ENCODE data around the gene TM9SF1. TPM values are rescaled to one million over a fixed set of nuclear protein-coding genes. Genes with fewer than 3 reads are reported as not detected.
"Not testable (repeated sequence)": the region's sequence is repeated elsewhere in the genome, so short reads cannot be mapped to it uniquely, and the experiment has no call there.

The TM9SF1 gene
- polyA plus RNA-seq, 4 donors: 6.9 to 56.1 (median 23.9) TPM

GRCh38 chr14:24231263-24232120 lies 36.3 kb upstream of the TM9SF1 start:
- H3K36me3 ChIP-seq (ENCODE audit: control insufficient read depth in 3 of 3, insufficient read depth in 2 of 3, low read depth in 1 of 3, low read length in 3 of 3): peaks cover 0 to 23% (median 0%) of the 10 kb centered on the region in 3 donors
- H3K27me3 ChIP-seq (ENCODE audit: control insufficient read depth in 3 of 3, insufficient read depth in 3 of 3, low read length in 3 of 3): no peaks in the 10 kb centered on the region
- 9 to 12% (median 10%) methylated on average over 23 of the region's 23 CpGs for WGBS, 3 donors
- DNase-seq: peak in 1 of 2 donors; percentile 43
- peak overlapping the region; percentile 58 to 93 (median 89) for H3K27ac ChIP-seq (ENCODE audit: low read depth in 1 of 3, low read length in 2 of 3)
- no peak for FAIRE-seq
- H3K4me1 ChIP-seq (ENCODE audit: control insufficient read depth in 3 of 3, insufficient read depth in 2 of 3, low read depth in 1 of 3, low read length in 2 of 3): peaks cover 2 to 11% (median 9%) of the 10 kb centered on the region in 3 donors
- H3K9me3 ChIP-seq (ENCODE audit: control insufficient read depth in 2 of 2, insufficient read depth in 1 of 2, low read depth in 1 of 2, low read length in 1 of 2): no peaks in the 10 kb centered on the region
- peak overlapping the region; percentile 57 to 81 (median 63) for H3K4me3 ChIP-seq (ENCODE audit: low read depth in 1 of 3, low read length in 3 of 3)

- H3K36me3 ChIP-seq (ENCODE audit: control insufficient read depth in 3 of 3, insufficient read depth in 2 of 3, low read depth in 1 of 3, low read length in 3 of 3): peaks cover 0 to 24% (median 0%) of the 10 kb centered on the region in 3 donors
- H3K27ac ChIP-seq (ENCODE audit: low read depth in 1 of 3, low read length in 2 of 3): no peak overlapping the region
- 0 to 60% (median 5%) methylated on average over 1 of the region's 1 CpG for WGBS, 3 donors
- no peak for FAIRE-seq
- no peaks in the 10 kb centered on the region for H3K27me3 ChIP-seq (ENCODE audit: control insufficient read depth in 3 of 3, insufficient read depth in 3 of 3, low read length in 3 of 3)
- H3K9me3 ChIP-seq (ENCODE audit: control insufficient read depth in 2 of 2, insufficient read depth in 1 of 2, low read depth in 1 of 2, low read length in 1 of 2): no peaks in the 10 kb centered on the region
- H3K4me3 ChIP-seq (ENCODE audit: low read depth in 1 of 3, low read length in 3 of 3): no peak overlapping the region
- H3K4me1 ChIP-seq (ENCODE audit: control insufficient read depth in 3 of 3, insufficient read depth in 2 of 3, low read depth in 1 of 3, low read length in 2 of 3): peaks cover 2 to 11% (median 9%) of the 10 kb centered on the region in 3 donors
- no peak for DNase-seq
Measured at GRCh38 chr14:24228902-24229301, 33.7 kb upstream of the TM9SF1 start.

GRCh38 chr14:24226473-24226872 lies 31.2 kb upstream of the TM9SF1 start:
- peaks cover 0 to 26% (median 0%) of the 10 kb centered on the region in 3 donors for H3K36me3 ChIP-seq (ENCODE audit: control insufficient read depth in 3 of 3, insufficient read depth in 2 of 3, low read depth in 1 of 3, low read length in 3 of 3)
- H3K4me1 ChIP-seq (ENCODE audit: control insufficient read depth in 3 of 3, insufficient read depth in 2 of 3, low read depth in 1 of 3, low read length in 2 of 3): peaks cover 2 to 3% (median 3%) of the 10 kb centered on the region in 3 donors
- DNase-seq: no peak
- no peak for FAIRE-seq
- H3K27ac ChIP-seq (ENCODE audit: low read depth in 1 of 3, low read length in 2 of 3): no peak overlapping the region
- WGBS, 3 donors: 65 to 72% (median 67%) methylated on average over 1 of the region's 1 CpG
- H3K27me3 ChIP-seq (ENCODE audit: control insufficient read depth in 3 of 3, insufficient read depth in 3 of 3, low read length in 3 of 3): no peaks in the 10 kb centered on the region
- no peaks in the 10 kb centered on the region for H3K9me3 ChIP-seq (ENCODE audit: control insufficient read depth in 2 of 2, insufficient read depth in 1 of 2, low read depth in 1 of 2, low read length in 1 of 2)
- no peak overlapping the region for H3K4me3 ChIP-seq (ENCODE audit: low read depth in 1 of 3, low read length in 3 of 3)

- Histone ChIP-seq H3K27ac (ENCODE audit: low read depth in 1 of 3, low read length in 2 of 3) (peak overlapping the region in 1 of 3 donors; percentile 16), H3K4me3 (ENCODE audit: low read depth in 1 of 3, low read length in 3 of 3) (no peak overlapping the region), H3K9me3 (ENCODE audit: control insufficient read depth in 2 of 2, insufficient read depth in 1 of 2, low read depth in 1 of 2, low read length in 1 of 2) (no peaks in the 10 kb centered on the region), H3K27me3 (ENCODE audit: control insufficient read depth in 3 of 3, insufficient read depth in 3 of 3, low read length in 3 of 3) (no peaks in the 10 kb centered on the region), H3K4me1 (ENCODE audit: control insufficient read depth in 3 of 3, insufficient read depth in 2 of 3, low read depth in 1 of 3, low read length in 2 of 3) (no peaks in the 10 kb centered on the region), H3K36me3 (ENCODE audit: control insufficient read depth in 3 of 3, insufficient read depth in 2 of 3, low read depth in 1 of 3, low read length in 3 of 3) (peaks cover 0 to 17% (median 0%) of the 10 kb centered on the region in 3 donors)
- DNase-seq: no peak
- FAIRE-seq: no peak
- 89 to 95% (median 89%) methylated on average over 7 of the region's 7 CpGs for WGBS, 3 donors
Measured at GRCh38 chr14:24224618-24225071, 29.4 kb upstream of the TM9SF1 start.

GRCh38 chr14:24222987-24223386 lies 27.7 kb upstream of the TM9SF1 start:
- DNase-seq; H3K27me3 ChIP-seq (ENCODE audit: control insufficient read depth in 3 of 3, insufficient read depth in 3 of 3, low read length in 3 of 3); H3K27ac ChIP-seq (ENCODE audit: low read depth in 1 of 3, low read length in 2 of 3); H3K4me1 ChIP-seq (ENCODE audit: control insufficient read depth in 3 of 3, insufficient read depth in 2 of 3, low read depth in 1 of 3, low read length in 2 of 3); H3K4me3 ChIP-seq (ENCODE audit: low read depth in 1 of 3, low read length in 3 of 3); H3K9me3 ChIP-seq (ENCODE audit: control insufficient read depth in 2 of 2, insufficient read depth in 1 of 2, low read depth in 1 of 2, low read length in 1 of 2); FAIRE-seq: not testable (repeated sequence)
- WGBS, 3 donors: 97 to 99% (median 97%) methylated on average over 4 of the region's 4 CpGs
- H3K36me3 ChIP-seq (ENCODE audit: control insufficient read depth in 3 of 3, insufficient read depth in 2 of 3, low read depth in 1 of 3, low read length in 3 of 3): peaks cover 0 to 12% (median 0%) of the 10 kb centered on the region in 3 donors

GRCh38 chr14:24219521-24219920 lies 24.3 kb upstream of the TM9SF1 start:
- Histone ChIP-seq H3K27me3 (ENCODE audit: control insufficient read depth in 3 of 3, insufficient read depth in 3 of 3, low read length in 3 of 3) (no peaks in the 10 kb centered on the region), H3K4me1 (ENCODE audit: control insufficient read depth in 3 of 3, insufficient read depth in 2 of 3, low read depth in 1 of 3, low read length in 2 of 3) (peaks cover 0 to 8% (median 0%) of the 10 kb centered on the region in 3 donors), H3K27ac (ENCODE audit: low read depth in 1 of 3, low read length in 2 of 3) (no peak overlapping the region), H3K9me3 (ENCODE audit: control insufficient read depth in 2 of 2, insufficient read depth in 1 of 2, low read depth in 1 of 2, low read length in 1 of 2) (no peaks in the 10 kb centered on the region), H3K4me3 (ENCODE audit: low read depth in 1 of 3, low read length in 3 of 3) (no peak overlapping the region), H3K36me3 (ENCODE audit: control insufficient read depth in 3 of 3, insufficient read depth in 2 of 3, low read depth in 1 of 3, low read length in 3 of 3) (peaks cover 0 to 14% (median 0%) of the 10 kb centered on the region in 3 donors)
- no peak for FAIRE-seq
- DNase-seq: no peak
- 61 to 64% (median 63%) methylated on average over 3 of the region's 3 CpGs for WGBS, 3 donors

GRCh38 chr14:24219080-24219479 lies 23.8 kb upstream of the TM9SF1 start:
- Histone ChIP-seq H3K36me3 (ENCODE audit: control insufficient read depth in 3 of 3, insufficient read depth in 2 of 3, low read depth in 1 of 3, low read length in 3 of 3) (peaks cover 0 to 12% (median 0%) of the 10 kb centered on the region in 3 donors), H3K27ac (ENCODE audit: low read depth in 1 of 3, low read length in 2 of 3) (no peak overlapping the region), H3K4me3 (ENCODE audit: low read depth in 1 of 3, low read length in 3 of 3) (no peak overlapping the region), H3K27me3 (ENCODE audit: control insufficient read depth in 3 of 3, insufficient read depth in 3 of 3, low read length in 3 of 3) (no peaks in the 10 kb centered on the region), H3K4me1 (ENCODE audit: control insufficient read depth in 3 of 3, insufficient read depth in 2 of 3, low read depth in 1 of 3, low read length in 2 of 3) (peaks cover 0 to 13% (median 0%) of the 10 kb centered on the region in 3 donors), H3K9me3 (ENCODE audit: control insufficient read depth in 2 of 2, insufficient read depth in 1 of 2, low read depth in 1 of 2, low read length in 1 of 2) (no peaks in the 10 kb centered on the region)
- WGBS, 3 donors: 88 to 96% (median 89%) methylated on average over 4 of the region's 4 CpGs
- no peak for FAIRE-seq
- no peak for DNase-seq

- H3K27ac ChIP-seq (ENCODE audit: low read depth in 1 of 3, low read length in 2 of 3); H3K36me3 ChIP-seq (ENCODE audit: control insufficient read depth in 3 of 3, insufficient read depth in 2 of 3, low read depth in 1 of 3, low read length in 3 of 3); FAIRE-seq; H3K4me3 ChIP-seq (ENCODE audit: low read depth in 1 of 3, low read length in 3 of 3); DNase-seq; H3K9me3 ChIP-seq (ENCODE audit: control insufficient read depth in 2 of 2, insufficient read depth in 1 of 2, low read depth in 1 of 2, low read length in 1 of 2); H3K27me3 ChIP-seq (ENCODE audit: control insufficient read depth in 3 of 3, insufficient read depth in 3 of 3, low read length in 3 of 3): not testable (repeated sequence)
- 89 to 100% (median 97%) methylated on average over 1 of the region's 1 CpG for WGBS, 3 donors
- peaks cover 0 to 20% (median 0%) of the 10 kb centered on the region in 3 donors for H3K4me1 ChIP-seq (ENCODE audit: control insufficient read depth in 3 of 3, insufficient read depth in 2 of 3, low read depth in 1 of 3, low read length in 2 of 3)
Measured at GRCh38 chr14:24216876-24217275, 21.6 kb upstream of the TM9SF1 start.
